HepG2 (cell line): ENCODE results near the gene ITPK1. TPM values are rescaled to one million over a fixed set of nuclear protein-coding genes. Genes with fewer than 3 reads are reported as not detected.
A peak's percentile ranks its signal among the peaks of the same experiment; 100 is the strongest.

Experiments used
- ATAC-seq: fragments of 200-7000 bp; cut with Tn5 transposase; 3 replicates; pipeline ENCODE4 v1.9.1; 2020; ENCODE audit warnings: mild to moderate bottlenecking, moderate library complexity
- BruUV-seq: library from RNA; stranded (reverse); fragments of 400-500 nt; replicated peaks from 2 replicates; lab custom pipeline; 2021; lab: Mats Ljungman, UMichigan
- CTCF ChIA-PET: fragments of 300-600 bp; formaldehyde crosslinking; extraction: SDS; loops from one replicate; lab custom pipeline; 2021; ENCODE audit warnings: low total read pairs, inconsistent platforms, low intra/inter-chr PET ratio; lab: Yijun Ruan, JAX
- POLR2A ChIA-PET: fragments of 350-600 bp; sonication (Branson Sonifier 250); formaldehyde crosslinking; loops from one replicate; lab custom pipeline; 2020; ENCODE audit warnings: antibody characterized with exemption, inconsistent platforms; lab: Yijun Ruan, JAX
- DNase-seq: peaks from one replicate; pipeline ENCODE4 v3.0.0-alpha.2; 2015; ENCODE audit warnings: low spot score
- FAIRE-seq: peaks from 3 replicates; lab custom pipeline; 2011; peaks lifted over from hg19 to GRCh38; lab: Jason Lieb, UNC
- H2AFZ ChIP-seq: one replicate; pipeline ENCODE4 v1.6.1; 2011; ENCODE audit warnings: low read length, inconsistent platforms
- H3K27ac ChIP-seq: fragments of 300-600 bp; 3 replicates; pipeline ENCODE4 v1.8.0; 2011; ENCODE audit warnings: mixed run types, mild to moderate bottlenecking, mixed read lengths, low read length, inconsistent platforms; ENCODE audit not compliant: insufficient read depth; ENCODE audit errors: extremely low read length
- H3K27me3 ChIP-seq, 2 experiments: fragments of 200-600 bp in 1 of 2; 2 replicates in 1 of 2; 3 replicates in 1 of 2; pipeline versions ENCODE4 v1.6.0 to v1.8.0; 2011; ENCODE audit warnings: low read length in 2 of 2, mild to moderate bottlenecking in 2 of 2, moderate library complexity in 2 of 2, inconsistent platforms in 1 of 2; ENCODE audit not compliant: insufficient read depth in 2 of 2, control insufficient read depth in 1 of 2
- H3K36me3 ChIP-seq, 2 experiments: fragments of 200-600 bp in 1 of 2; replicated peaks in 1 of 2; 2 replicates in 1 of 2; 3 replicates in 1 of 2; pipeline versions ENCODE4 v1.5.1 to v1.8.0; 2011; ENCODE audit warnings: low read length in 2 of 2, inconsistent platforms in 1 of 2; ENCODE audit not compliant: insufficient read depth in 2 of 2, control insufficient read depth in 1 of 2
- H3K4me1 ChIP-seq: 2 replicates; pipeline ENCODE4 v1.5.1; 2012; ENCODE audit warnings: low read length, inconsistent platforms; ENCODE audit not compliant: insufficient read depth
- H3K4me2 ChIP-seq: 2 replicates; pipeline ENCODE4 v1.6.0; 2011; ENCODE audit warnings: low read depth, low read length, inconsistent platforms
- H3K4me3 ChIP-seq, 3 experiments: fragments of 200-600 bp in 1 of 3; sonication (generic), shearing (Covaris generic) in 1 of 3; replicated peaks in 1 of 3; 2 replicates each; pipeline ENCODE4 v1.5.1; 2011 to 2016; ENCODE audit warnings: low read length in 3 of 3, inconsistent platforms in 2 of 3, low read depth in 2 of 3, mild to moderate bottlenecking in 2 of 3, control low read depth in 1 of 3, mixed read lengths in 1 of 3; ENCODE audit not compliant: insufficient read depth in 1 of 3
- H3K79me2 ChIP-seq: one replicate; pipeline ENCODE4 v1.6.1; 2011; ENCODE audit warnings: low read length, inconsistent platforms; ENCODE audit not compliant: insufficient read depth
- H3K9ac ChIP-seq: 2 replicates; pipeline ENCODE4 v1.6.0; 2011; ENCODE audit warnings: mild to moderate bottlenecking, low read depth, low read length, inconsistent platforms; ENCODE audit not compliant: insufficient read depth
- H3K9me3 ChIP-seq: 2 replicates; pipeline ENCODE4 v1.5.1; 2012; ENCODE audit warnings: mild to moderate bottlenecking, low read length
- H4K20me1 ChIP-seq: 2 replicates; pipeline ENCODE4 v1.6.0; 2011; ENCODE audit warnings: inconsistent platforms, mild to moderate bottlenecking, low read length, moderate library complexity; ENCODE audit not compliant: insufficient read depth
- BORCS8-MEF2B ChIP-seq: sonication (generic); formaldehyde crosslinking; IDR thresholded peaks from 2 replicates; pipeline ENCODE4 v1.8.0; 2022; ENCODE audit warnings: mild to moderate bottlenecking, missing genetic modification reagents
- GATA4 ChIP-seq: sonication (generic); IDR thresholded peaks from 2 replicates; pipeline ENCODE4 v1.6.1; 2016; ENCODE audit warnings: antibody characterized with exemption, low read depth, borderline replicate concordance
- HDAC1 ChIP-seq: sonication (generic); formaldehyde crosslinking; IDR thresholded peaks from 2 replicates; pipeline ENCODE4 v1.5.1; 2020; ENCODE audit warnings: mild to moderate bottlenecking, missing genetic modification reagents
- HNRNPL ChIP-seq: fragments of 200-400 bp; formaldehyde crosslinking; IDR thresholded peaks from 2 replicates; pipeline ENCODE4 v1.6.1; 2017; ENCODE audit warnings: mild to moderate bottlenecking, low read depth, low read length
- HOXA5 ChIP-seq: sonication (generic); formaldehyde crosslinking; IDR thresholded peaks from 2 replicates; pipeline ENCODE4 v1.4.0; 2020; ENCODE audit warnings: missing genetic modification reagents
- MED8 ChIP-seq: sonication (generic); formaldehyde crosslinking; IDR thresholded peaks from 2 replicates; pipeline ENCODE4 v1.8.1; 2023; ENCODE audit warnings: mild to moderate bottlenecking, missing genetic modification reagents; ENCODE audit not compliant: insufficient replicate concordance
- NFKB2 ChIP-seq: sonication (generic); formaldehyde crosslinking; IDR thresholded peaks from 2 replicates; pipeline ENCODE4 v1.4.0; 2020; ENCODE audit warnings: missing genetic modification reagents, borderline replicate concordance
- RERE ChIP-seq: IDR thresholded peaks from 2 replicates; pipeline ENCODE4 v1.6.1; 2016; ENCODE audit warnings: low read depth, missing genetic modification reagents, missing compliant biosample characterization
- SP4 ChIP-seq: sonication (generic); formaldehyde crosslinking; IDR thresholded peaks from 2 replicates; pipeline ENCODE4 v1.8.1; 2023; ENCODE audit warnings: mild to moderate bottlenecking, missing genetic modification reagents
- SUZ12 ChIP-seq: fragments of 150-350 bp; IDR thresholded peaks from 2 replicates; pipeline ENCODE4 v1.6.1; 2014; ENCODE audit warnings: low read depth, low read length
- U2AF2 ChIP-seq: fragments of 200-400 bp; formaldehyde crosslinking; IDR thresholded peaks from 2 replicates; pipeline ENCODE4 v1.6.1; 2017; ENCODE audit warnings: low read depth, mild to moderate bottlenecking, low read length
- ZNF30 ChIP-seq: sonication (generic); formaldehyde crosslinking; IDR thresholded peaks from 2 replicates; pipeline ENCODE4 v1.5.0; 2020; ENCODE audit warnings: mild to moderate bottlenecking, missing genetic modification reagents
- ZNF773 ChIP-seq: sonication (generic); formaldehyde crosslinking; IDR thresholded peaks from 2 replicates; pipeline ENCODE4 v1.4.0; 2020; ENCODE audit warnings: missing genetic modification reagents, borderline replicate concordance
- ZSCAN21 ChIP-seq: sonication (generic); formaldehyde crosslinking; IDR thresholded peaks from 2 replicates; pipeline ENCODE4 v1.8.0; 2022; ENCODE audit warnings: mild to moderate bottlenecking, missing genetic modification reagents, moderate library complexity, borderline replicate concordance
- WGBS: methylation state at CpG from one replicate; pipeline ENCODE4 v1.1.6; 2017; ENCODE audit warnings: low lambda C conversion rate; 5-methylcytosine and 5-hydroxymethylcytosine counted together
- in situ Hi-C: cut with HindIII; loops from 2 replicates; pipeline ENCODE4 v1.10.0; 2017; ENCODE audit warnings: low pct_unique_long_range_greater_than_20kb; ENCODE audit not compliant: extremely low pct_ligation_motif_present
- intact Hi-C: fragments of 100-400 bp; cut with micrococcal nuclease; formaldehyde crosslinking; loops from one replicate; pipeline ENCODE4 v1.10.0; 2022; ENCODE audit not compliant: unreplicated experiment
- polyA plus RNA-seq, 8 experiments: library from polyadenylated mRNA; depleted of rRNA in 3 of 8; stranded (reverse) in 7 of 8; unstranded in 1 of 8; fragments of >200 nt; fragmentation: Illumina TruSeq in 4 of 8; extraction: Trizol in 4 of 8; gene quantifications; 2 replicates each; pipeline versions ENCODE4 v1.2.1 to v1.2.3, GENCODE V29; 2011 to 2016; ENCODE audit warnings: low read depth in 4 of 8, missing spikeins in 1 of 8, mixed read lengths in 1 of 8; ENCODE audit not compliant: insufficient read depth in 1 of 8
- total RNA-seq, 5 experiments: library from RNA; depleted of rRNA; stranded (reverse); fragments of >200 nt; fragmentation: Illumina TruSeq; extraction: Trizol; gene quantifications; 2 replicates each; pipeline ENCODE4 v1.2.3, GENCODE V29; 2016; ENCODE audit warnings: low read depth in 1 of 5
- TF ChIP-seq, protein P1 (sequence below): sonication (generic); formaldehyde crosslinking; IDR thresholded peaks from 2 replicates; pipeline ENCODE4 v1.4.0; 2020; ENCODE audit warnings: missing genetic modification reagents, borderline replicate concordance
- TF ChIP-seq, protein P2 (sequence below): sonication (generic); formaldehyde crosslinking; IDR thresholded peaks from 2 replicates; pipeline ENCODE4 v1.4.0; 2020; ENCODE audit warnings: missing genetic modification reagents

The ITPK1 gene
- total and polyA plus RNA-seq, 2 of the 13 experiments (the other 11 are each of a cell fraction or from before 2014, with no cell fraction given) = 20.5 to 47.5 TPM

DNA sequence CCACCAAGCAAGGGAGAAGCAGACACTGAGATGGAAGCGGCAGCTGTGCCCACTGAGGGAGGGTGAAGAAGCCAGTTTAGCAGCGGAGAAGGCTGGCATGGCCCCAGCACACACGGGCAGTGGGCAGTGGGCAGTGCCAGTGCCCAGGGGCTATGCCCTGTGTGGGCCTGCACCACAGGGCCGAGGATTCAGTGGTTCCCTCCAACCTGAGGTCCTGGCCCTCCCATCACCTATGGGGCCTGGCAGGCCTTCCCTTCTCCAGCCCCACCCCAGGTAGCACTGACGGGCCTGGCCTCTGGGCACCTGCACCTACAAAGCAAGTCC lies 81.1 kb downstream of the ITPK1 start:
- Histone ChIP-seq H2AFZ (no peak overlapping the region), H3K4me3 (no peak overlapping the region), H3K4me1 (peaks cover 82% of the 10 kb centered on the region), H3K9me3 (no peaks in the 10 kb centered on the region), H3K9ac (no peak overlapping the region), H3K27ac (no peak overlapping the region), H3K36me3 (no peaks in the 10 kb centered on the region), H3K27me3 (no peaks in the 10 kb centered on the region), H3K79me2 (no peaks in the 10 kb centered on the region), H3K4me2 (no peak overlapping the region), H4K20me1 (peaks cover 10% of the 10 kb centered on the region; the same call in 1 of the 2 replicates)
- 100% methylated on average over 2 of the region's 5 CpGs for WGBS
- intact Hi-C loops = loop anchor here (10.0 kb wide), 1 partner anchor 80 kb away; the partner anchor contains the start of gene ITPK1
- in situ Hi-C loops = no loop called here
- POLR2A ChIA-PET = no interaction called here
- ATAC-seq = no peak
- FAIRE-seq = no peak
- TF ChIP-seq, protein P1, sequence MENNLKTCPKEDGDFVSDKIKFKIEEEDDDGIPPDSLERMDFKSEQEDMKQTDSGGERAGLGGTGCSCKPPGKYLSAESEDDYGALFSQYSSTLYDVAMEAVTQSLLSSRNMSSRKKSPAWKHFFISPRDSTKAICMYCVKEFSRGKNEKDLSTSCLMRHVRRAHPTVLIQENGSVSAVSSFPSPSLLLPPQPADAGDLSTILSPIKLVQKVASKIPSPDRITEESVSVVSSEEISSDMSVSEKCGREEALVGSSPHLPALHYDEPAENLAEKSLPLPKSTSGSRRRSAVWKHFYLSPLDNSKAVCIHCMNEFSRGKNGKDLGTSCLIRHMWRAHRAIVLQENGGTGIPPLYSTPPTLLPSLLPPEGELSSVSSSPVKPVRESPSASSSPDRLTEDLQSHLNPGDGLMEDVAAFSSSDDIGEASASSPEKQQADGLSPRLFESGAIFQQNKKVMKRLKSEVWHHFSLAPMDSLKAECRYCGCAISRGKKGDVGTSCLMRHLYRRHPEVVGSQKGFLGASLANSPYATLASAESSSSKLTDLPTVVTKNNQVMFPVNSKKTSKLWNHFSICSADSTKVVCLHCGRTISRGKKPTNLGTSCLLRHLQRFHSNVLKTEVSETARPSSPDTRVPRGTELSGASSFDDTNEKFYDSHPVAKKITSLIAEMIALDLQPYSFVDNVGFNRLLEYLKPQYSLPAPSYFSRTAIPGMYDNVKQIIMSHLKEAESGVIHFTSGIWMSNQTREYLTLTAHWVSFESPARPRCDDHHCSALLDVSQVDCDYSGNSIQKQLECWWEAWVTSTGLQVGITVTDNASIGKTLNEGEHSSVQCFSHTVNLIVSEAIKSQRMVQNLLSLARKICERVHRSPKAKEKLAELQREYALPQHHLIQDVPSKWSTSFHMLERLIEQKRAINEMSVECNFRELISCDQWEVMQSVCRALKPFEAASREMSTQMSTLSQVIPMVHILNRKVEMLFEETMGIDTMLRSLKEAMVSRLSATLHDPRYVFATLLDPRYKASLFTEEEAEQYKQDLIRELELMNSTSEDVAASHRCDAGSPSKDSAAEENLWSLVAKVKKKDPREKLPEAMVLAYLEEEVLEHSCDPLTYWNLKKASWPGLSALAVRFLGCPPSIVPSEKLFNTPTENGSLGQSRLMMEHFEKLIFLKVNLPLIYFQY = no peak
- TF ChIP-seq SP4 (CRISPR knock-in tag) (0 out of 2 replicates have a peak, but pooled peaks have one; percentile 30), RERE (CRISPR knock-in tag) (no peak), ZSCAN21 (CRISPR knock-in tag) (no peak), MED8 (peak; percentile 22), HDAC1 (CRISPR knock-in tag) (no peak), HOXA5 (CRISPR knock-in tag) (no peak), BORCS8-MEF2B (no peak), HNRNPL (peak; percentile 98), ZNF30 (no peak), SUZ12 (no peak), ZNF773 (CRISPR knock-in tag) (no peak), GATA4 (no peak), NFKB2 (0 out of 2 replicates have a peak, but pooled peaks have one; percentile 40), U2AF2 (no peak)
- TF ChIP-seq, protein P2, sequence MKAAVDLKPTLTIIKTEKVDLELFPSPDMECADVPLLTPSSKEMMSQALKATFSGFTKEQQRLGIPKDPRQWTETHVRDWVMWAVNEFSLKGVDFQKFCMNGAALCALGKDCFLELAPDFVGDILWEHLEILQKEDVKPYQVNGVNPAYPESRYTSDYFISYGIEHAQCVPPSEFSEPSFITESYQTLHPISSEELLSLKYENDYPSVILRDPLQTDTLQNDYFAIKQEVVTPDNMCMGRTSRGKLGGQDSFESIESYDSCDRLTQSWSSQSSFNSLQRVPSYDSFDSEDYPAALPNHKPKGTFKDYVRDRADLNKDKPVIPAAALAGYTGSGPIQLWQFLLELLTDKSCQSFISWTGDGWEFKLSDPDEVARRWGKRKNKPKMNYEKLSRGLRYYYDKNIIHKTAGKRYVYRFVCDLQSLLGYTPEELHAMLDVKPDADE (CRISPR knock-in tag) = no peak
- CTCF ChIA-PET = no interaction called here
- no TSS peak for BruUV-seq
- no peak for DNase-seq
